Measurements from ENCODE around the gene TARDBP. TPM values are rescaled to one million over a fixed set of nuclear protein-coding genes. Genes with fewer than 3 reads are reported as not detected.
A peak's percentile ranks its signal among the peaks of the same experiment; 100 is the strongest.

TARDBP gene
- 418 TPM for polyA plus RNA-seq (2013, experiment 1 of 4)
- 367 TPM for polyA plus RNA-seq (2013, experiment 2 of 4)
- 322 TPM for polyA plus RNA-seq (2013, experiment 3 of 4)
- polyA plus RNA-seq (2013, experiment 4 of 4): 353 TPM

DNA sequence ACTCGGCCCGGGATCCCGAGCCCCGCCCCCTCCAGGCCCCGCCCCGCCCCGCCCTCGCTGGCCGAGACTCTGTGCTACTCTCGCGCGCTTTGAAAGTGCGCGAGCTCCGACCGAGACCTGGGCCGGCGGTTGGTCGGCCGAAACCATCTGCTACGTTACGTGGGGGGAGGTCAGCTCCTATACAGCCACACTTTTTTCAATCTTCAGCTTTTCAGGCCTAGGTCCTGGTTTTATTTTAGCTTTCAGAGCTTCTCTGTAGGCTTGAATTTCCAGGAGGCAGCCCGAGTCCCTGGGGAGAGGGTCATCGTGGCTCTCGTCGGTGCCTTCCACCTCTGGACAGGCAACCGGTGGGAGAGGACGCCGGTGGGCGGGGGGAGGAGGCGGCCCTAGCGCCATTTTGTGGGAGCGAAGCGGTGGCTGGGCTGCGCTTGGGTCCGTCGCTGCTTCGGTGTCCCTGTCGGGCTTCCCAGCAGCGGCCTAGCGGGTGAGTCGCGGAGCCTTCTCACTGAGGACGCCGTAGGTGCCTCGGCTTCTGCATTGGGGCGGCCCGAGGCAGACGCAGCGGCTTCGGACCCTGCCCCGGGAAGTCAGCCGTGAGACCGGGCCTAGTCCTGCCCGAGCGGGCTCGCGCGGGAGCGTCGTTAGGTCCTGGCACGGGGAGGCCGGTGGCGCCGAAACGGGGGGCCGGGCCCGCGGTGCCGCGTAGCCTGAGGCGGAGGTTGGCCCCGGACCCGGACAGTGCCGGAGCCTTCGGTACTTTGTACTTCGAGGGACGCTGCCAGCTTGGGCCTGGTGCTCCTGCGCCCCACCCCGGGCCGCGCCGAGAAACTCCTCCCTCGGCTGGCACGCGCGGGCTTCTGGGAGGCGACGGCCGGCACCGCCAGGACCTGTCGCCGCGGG is at the start of gene TARDBP:
Gene TARDBP, plus strand, starts transcription at position 395 of the 900 bp plus-strand sequence. CDS start 1,074 bp downstream, outside the sequence.
- WGBS, 2 experiments: 0% methylated on average over 94 of the region's 94 CpGs
- peaks cover 10% of the 10 kb centered on the region for H3K4me1 ChIP-seq (ENCODE audit: control insufficient read depth, insufficient read depth, low read length)
- peak within 1 kb of the TSS; percentile 99 for H3K27ac ChIP-seq (ENCODE audit: insufficient read depth, low read depth, low read length, poor library complexity, severe bottlenecking)
- H3K4me3 ChIP-seq (ENCODE audit: insufficient read depth, low read depth, low read length): peak within 1 kb of the TSS; percentile 80
- H3K27me3 ChIP-seq (ENCODE audit: control insufficient read depth, insufficient read depth, low read length, poor library complexity, severe bottlenecking): no peaks in the 10 kb centered on the region
- H3K36me3 ChIP-seq (ENCODE audit: control insufficient read depth, insufficient read depth, low read length): peaks cover 33% of the 10 kb centered on the region
- no peaks in the 10 kb centered on the region for H3K9me3 ChIP-seq (ENCODE audit: control insufficient read depth, low read length)

DNA sequence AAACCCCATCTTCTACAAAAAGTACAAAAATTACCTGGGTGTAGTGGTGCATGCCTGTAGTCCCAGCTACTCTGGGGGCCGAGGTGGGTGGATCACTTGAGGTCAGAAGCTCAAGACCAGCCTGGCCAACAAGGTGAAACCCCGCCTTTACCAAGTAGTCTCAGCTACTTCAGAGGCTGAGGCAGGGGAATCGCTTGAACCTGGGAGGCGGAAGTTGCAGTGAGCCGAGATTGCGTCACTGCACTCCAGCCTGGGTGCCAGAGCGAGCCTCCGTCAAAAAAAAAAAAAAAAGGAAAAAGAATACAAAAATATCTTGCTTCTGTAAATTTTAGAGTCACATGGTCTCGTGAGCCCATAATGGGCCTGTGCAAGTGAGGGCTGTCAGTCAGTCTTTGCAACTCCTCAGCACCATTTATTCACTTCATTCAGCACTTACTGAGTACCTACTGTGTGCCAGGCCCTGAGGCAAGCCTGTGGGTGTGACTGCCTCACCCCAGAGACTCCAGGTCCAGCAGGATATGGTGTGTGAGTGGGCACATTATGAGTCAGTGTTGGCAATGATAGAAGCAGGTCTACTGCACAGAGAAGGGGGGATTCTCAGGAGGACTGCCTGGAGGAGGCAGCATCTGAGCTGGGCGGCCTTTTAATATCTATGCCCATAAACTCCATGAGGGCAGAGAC is 46.8 kb upstream of the TARDBP start:
- H3K4me3 ChIP-seq (ENCODE audit: insufficient read depth, low read depth, low read length): no peak overlapping the region
- no peak overlapping the region for H3K27ac ChIP-seq (ENCODE audit: insufficient read depth, low read depth, low read length, poor library complexity, severe bottlenecking)
- H3K9me3 ChIP-seq (ENCODE audit: control insufficient read depth, low read length): no peaks in the 10 kb centered on the region
- no peaks in the 10 kb centered on the region for H3K36me3 ChIP-seq (ENCODE audit: control insufficient read depth, insufficient read depth, low read length)
- H3K4me1 ChIP-seq (ENCODE audit: control insufficient read depth, insufficient read depth, low read length): peaks cover 10% of the 10 kb centered on the region
- 87 to 88% methylated on average over 10 of the region's 10 CpGs for WGBS, 2 experiments
- H3K27me3 ChIP-seq (ENCODE audit: control insufficient read depth, insufficient read depth, low read length, poor library complexity, severe bottlenecking): no peaks in the 10 kb centered on the region

DNA sequence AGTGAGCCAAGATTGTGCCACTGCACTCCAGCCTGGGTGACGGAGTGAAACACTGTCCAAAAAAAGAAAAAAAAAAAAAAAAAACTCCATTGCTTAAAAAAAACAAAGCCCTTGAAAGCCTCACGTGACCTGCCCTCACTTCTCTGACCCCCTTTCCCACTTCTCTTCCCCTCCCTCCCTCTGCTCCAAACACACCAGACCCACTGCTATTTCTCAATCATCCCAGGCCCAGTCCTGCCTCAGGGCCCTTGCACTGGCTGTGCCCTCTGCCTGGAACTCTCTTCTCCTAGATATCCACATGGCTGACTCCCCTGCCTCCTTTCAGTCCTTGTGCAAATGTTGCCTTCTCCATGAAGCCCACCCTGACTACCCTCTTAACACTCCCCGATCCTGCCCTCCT is 45.4 kb upstream of the TARDBP start:
- H3K4me3 ChIP-seq (ENCODE audit: insufficient read depth, low read depth, low read length): no peak overlapping the region
- H3K9me3 ChIP-seq (ENCODE audit: control insufficient read depth, low read length): no peaks in the 10 kb centered on the region
- peaks cover 10% of the 10 kb centered on the region for H3K4me1 ChIP-seq (ENCODE audit: control insufficient read depth, insufficient read depth, low read length)
- H3K27ac ChIP-seq (ENCODE audit: insufficient read depth, low read depth, low read length, poor library complexity, severe bottlenecking): no peak overlapping the region
- H3K36me3 ChIP-seq (ENCODE audit: control insufficient read depth, insufficient read depth, low read length): no peaks in the 10 kb centered on the region
- WGBS, 2 experiments: 88 to 97% methylated on average over 3 of the region's 3 CpGs
- H3K27me3 ChIP-seq (ENCODE audit: control insufficient read depth, insufficient read depth, low read length, poor library complexity, severe bottlenecking): no peaks in the 10 kb centered on the region

DNA sequence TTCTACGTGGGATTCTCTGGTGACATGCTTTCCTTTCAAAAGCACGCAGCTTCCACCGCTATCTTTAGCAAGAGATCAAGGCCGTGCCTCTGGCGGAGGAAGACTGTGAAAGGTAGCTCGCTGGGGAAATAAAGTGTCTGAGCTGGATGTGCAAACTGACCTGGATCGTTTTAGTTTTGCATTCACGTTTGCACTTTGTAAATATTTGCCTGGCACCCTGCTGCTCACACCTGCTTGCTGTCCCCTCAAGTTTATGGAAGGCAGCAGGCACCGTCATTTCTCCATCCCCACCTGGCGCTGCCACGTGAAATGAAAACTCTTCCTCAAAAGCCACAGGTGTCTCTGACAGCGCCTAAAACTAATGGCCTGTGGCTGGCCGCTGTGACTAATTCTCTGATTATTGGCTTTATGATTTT is 44.0 kb upstream of the TARDBP start:
- Histone ChIP-seq H3K27ac (ENCODE audit: insufficient read depth, low read depth, low read length, poor library complexity, severe bottlenecking) (no peak overlapping the region), H3K27me3 (ENCODE audit: control insufficient read depth, insufficient read depth, low read length, poor library complexity, severe bottlenecking) (no peaks in the 10 kb centered on the region), H3K4me1 (ENCODE audit: control insufficient read depth, insufficient read depth, low read length) (peaks cover 8% of the 10 kb centered on the region), H3K9me3 (ENCODE audit: control insufficient read depth, low read length) (no peaks in the 10 kb centered on the region), H3K36me3 (ENCODE audit: control insufficient read depth, insufficient read depth, low read length) (no peaks in the 10 kb centered on the region), H3K4me3 (ENCODE audit: insufficient read depth, low read depth, low read length) (no peak overlapping the region)
- WGBS, 2 experiments: 66 to 68% methylated on average over 13 of the region's 13 CpGs

- no peaks in the 10 kb centered on the region for H3K36me3 ChIP-seq (ENCODE audit: control insufficient read depth, insufficient read depth, low read length)
- no peaks in the 10 kb centered on the region for H3K27me3 ChIP-seq (ENCODE audit: control insufficient read depth, insufficient read depth, low read length, poor library complexity, severe bottlenecking)
- no peaks in the 10 kb centered on the region for H3K9me3 ChIP-seq (ENCODE audit: control insufficient read depth, low read length)
- H3K4me1 ChIP-seq (ENCODE audit: control insufficient read depth, insufficient read depth, low read length): peaks cover 8% of the 10 kb centered on the region
- H3K4me3 ChIP-seq (ENCODE audit: insufficient read depth, low read depth, low read length): no peak overlapping the region
- no peak overlapping the region for H3K27ac ChIP-seq (ENCODE audit: insufficient read depth, low read depth, low read length, poor library complexity, severe bottlenecking)
- 49 to 51% methylated on average over 14 of the region's 14 CpGs for WGBS, 2 experiments
These were observed 43.0 kb upstream of the TARDBP start for GRCh38 chr1:10969267-10969970.

GRCh38 chr1:10969971-10970332 is 42.5 kb upstream of the TARDBP start:
- H3K4me1 ChIP-seq (ENCODE audit: control insufficient read depth, insufficient read depth, low read length): peaks cover 8% of the 10 kb centered on the region
- WGBS, 2 experiments: 41 to 45% methylated on average over 2 of the region's 2 CpGs
- H3K9me3 ChIP-seq (ENCODE audit: control insufficient read depth, low read length): no peaks in the 10 kb centered on the region
- no peak overlapping the region for H3K4me3 ChIP-seq (ENCODE audit: insufficient read depth, low read depth, low read length)
- H3K36me3 ChIP-seq (ENCODE audit: control insufficient read depth, insufficient read depth, low read length): no peaks in the 10 kb centered on the region
- no peak overlapping the region for H3K27ac ChIP-seq (ENCODE audit: insufficient read depth, low read depth, low read length, poor library complexity, severe bottlenecking)
- H3K27me3 ChIP-seq (ENCODE audit: control insufficient read depth, insufficient read depth, low read length, poor library complexity, severe bottlenecking): no peaks in the 10 kb centered on the region

DNA sequence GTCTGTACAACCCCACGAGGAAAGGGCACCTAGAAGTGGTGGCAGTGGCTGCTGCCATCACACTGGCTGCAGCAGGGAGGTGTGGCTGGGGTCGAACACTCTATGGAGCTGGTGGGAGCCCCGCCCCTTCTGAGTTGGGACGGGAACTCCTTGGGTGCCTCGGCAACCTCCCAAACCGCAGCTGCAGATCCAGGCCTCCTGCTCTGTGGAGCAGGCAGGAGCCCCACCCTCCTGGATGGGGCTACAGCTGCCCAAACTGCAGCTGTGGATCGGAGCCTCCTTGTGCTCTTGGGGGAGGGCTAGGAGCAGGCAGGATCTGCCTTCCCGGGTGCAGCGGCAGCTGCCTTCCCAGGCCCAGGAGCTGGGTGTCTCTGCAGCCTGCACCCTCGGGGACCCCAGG is 38.9 kb upstream of the TARDBP start:
- no peaks in the 10 kb centered on the region for H3K36me3 ChIP-seq (ENCODE audit: control insufficient read depth, insufficient read depth, low read length)
- H3K9me3 ChIP-seq (ENCODE audit: control insufficient read depth, low read length): no peaks in the 10 kb centered on the region
- no peak overlapping the region for H3K27ac ChIP-seq (ENCODE audit: insufficient read depth, low read depth, low read length, poor library complexity, severe bottlenecking)
- no peaks in the 10 kb centered on the region for H3K27me3 ChIP-seq (ENCODE audit: control insufficient read depth, insufficient read depth, low read length, poor library complexity, severe bottlenecking)
- no peak overlapping the region for H3K4me3 ChIP-seq (ENCODE audit: insufficient read depth, low read depth, low read length)
- H3K4me1 ChIP-seq (ENCODE audit: control insufficient read depth, insufficient read depth, low read length): peaks cover 13% of the 10 kb centered on the region
- WGBS, 2 experiments: 64% methylated on average over 10 of the region's 10 CpGs

DNA sequence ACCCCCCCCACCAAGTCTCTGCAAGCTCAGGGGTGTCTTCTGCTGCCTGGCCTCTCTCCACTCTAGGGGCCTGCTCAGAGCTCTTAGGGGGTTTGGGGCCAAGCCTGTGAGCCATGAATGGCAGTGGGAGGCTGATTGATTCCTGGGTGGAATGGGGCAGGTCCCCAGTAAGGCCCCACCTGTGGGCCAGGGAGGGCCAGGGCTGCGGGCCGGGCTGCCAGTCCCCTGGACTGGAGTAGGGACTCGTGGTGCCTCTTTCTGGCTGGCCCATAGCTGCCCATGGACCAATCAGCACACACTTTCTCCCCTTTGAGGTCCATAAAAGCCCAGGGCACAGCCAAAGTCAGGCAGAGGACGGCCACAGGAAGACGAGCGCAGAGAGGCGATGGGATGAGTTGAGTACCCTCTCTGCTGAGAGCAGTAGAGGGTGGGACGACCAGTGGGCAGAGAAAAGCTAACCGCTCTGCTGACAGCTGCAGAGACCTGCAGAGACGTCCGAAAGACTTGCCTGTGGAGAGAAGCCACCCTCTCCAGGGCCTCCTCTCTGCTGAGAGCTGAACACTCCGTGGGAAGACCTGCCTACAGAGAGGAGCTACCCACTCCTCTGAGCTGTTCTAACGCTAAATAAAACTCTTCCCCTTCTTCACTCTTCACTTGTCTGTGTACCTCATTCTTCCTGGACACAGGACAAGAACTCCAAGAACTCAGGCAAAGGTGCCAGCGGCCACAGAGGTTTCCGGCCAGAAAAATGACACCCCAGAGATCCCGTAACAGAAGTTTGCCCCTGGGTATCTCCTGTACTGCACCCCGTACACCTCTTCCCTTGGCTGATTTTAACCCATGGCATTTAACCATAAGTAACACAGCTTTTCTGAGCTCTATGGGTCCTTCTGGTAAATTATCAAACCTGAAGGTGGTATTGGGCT is 38.2 kb upstream of the TARDBP start:
- H3K9me3 ChIP-seq (ENCODE audit: control insufficient read depth, low read length): no peaks in the 10 kb centered on the region
- no peaks in the 10 kb centered on the region for H3K27me3 ChIP-seq (ENCODE audit: control insufficient read depth, insufficient read depth, low read length, poor library complexity, severe bottlenecking)
- no peak overlapping the region for H3K4me3 ChIP-seq (ENCODE audit: insufficient read depth, low read depth, low read length)
- H3K27ac ChIP-seq (ENCODE audit: insufficient read depth, low read depth, low read length, poor library complexity, severe bottlenecking): no peak overlapping the region
- no peaks in the 10 kb centered on the region for H3K36me3 ChIP-seq (ENCODE audit: control insufficient read depth, insufficient read depth, low read length)
- WGBS, 2 experiments: 93% methylated on average over 17 of the region's 17 CpGs
- peaks cover 13% of the 10 kb centered on the region for H3K4me1 ChIP-seq (ENCODE audit: control insufficient read depth, insufficient read depth, low read length)

DNA sequence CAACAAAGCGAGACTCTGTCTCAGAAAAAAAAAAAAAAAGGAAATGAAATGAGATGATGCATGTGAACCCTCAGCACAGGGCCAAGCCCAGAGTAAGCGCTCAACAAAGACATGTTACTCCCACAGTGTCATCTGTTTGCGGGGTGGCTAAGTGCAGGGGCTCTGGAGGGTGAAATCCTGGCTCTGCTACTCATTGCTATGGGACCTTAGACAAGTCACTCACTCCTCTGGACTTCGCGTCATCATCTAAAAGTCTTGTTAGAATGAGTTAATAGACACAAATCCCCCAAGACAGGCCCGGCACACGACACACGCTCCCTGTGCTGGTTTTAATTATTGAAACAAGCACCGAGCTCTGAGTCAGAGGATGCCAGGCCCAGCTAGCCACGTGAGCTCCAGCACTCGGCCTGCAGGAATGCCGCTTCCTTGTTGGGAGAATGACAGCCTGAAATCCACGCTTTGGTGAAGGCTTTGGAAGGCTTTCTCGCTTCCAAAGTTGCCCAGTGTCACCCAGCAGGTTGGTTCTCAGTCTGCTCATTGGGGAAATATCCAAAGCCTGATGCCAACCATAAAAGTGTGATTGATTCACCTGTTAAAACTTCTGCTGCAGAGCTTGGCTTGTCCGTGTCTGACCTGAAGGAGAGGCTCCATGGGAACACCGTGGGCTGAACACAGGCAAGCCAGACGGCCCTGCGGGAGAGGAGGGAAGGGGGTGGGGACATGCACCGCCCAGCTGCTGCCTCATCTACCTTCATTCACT is 36.7 kb upstream of the TARDBP start:
- peaks cover 15% of the 10 kb centered on the region for H3K4me1 ChIP-seq (ENCODE audit: control insufficient read depth, insufficient read depth, low read length)
- no peaks in the 10 kb centered on the region for H3K36me3 ChIP-seq (ENCODE audit: control insufficient read depth, insufficient read depth, low read length)
- 67 to 69% methylated on average over 18 to 19 of the region's 19 CpGs for WGBS, 2 experiments
- H3K4me3 ChIP-seq (ENCODE audit: insufficient read depth, low read depth, low read length): no peak overlapping the region
- no peaks in the 10 kb centered on the region for H3K9me3 ChIP-seq (ENCODE audit: control insufficient read depth, low read length)
- H3K27ac ChIP-seq (ENCODE audit: insufficient read depth, low read depth, low read length, poor library complexity, severe bottlenecking): peak overlapping the region; percentile 26
- no peaks in the 10 kb centered on the region for H3K27me3 ChIP-seq (ENCODE audit: control insufficient read depth, insufficient read depth, low read length, poor library complexity, severe bottlenecking)

Measured in ectodermal cell (in vitro differentiated cells).